Hematopoietic multipotent progenitor cell treated with erythropoietin and hydrocortisone succinate and interleukin-3 and kit ligand, for 17 days (in vitro differentiated cells): ENCODE results near the gene ZBTB26.
A peak's percentile ranks its signal among the peaks of the same experiment; 100 is the strongest.

Experiments
- DNase-seq: peaks from one replicate; pipeline ENCODE4 v3.0.0-alpha.2; 2015; ENCODE audit warnings: low spot score

The ZBTB26 gene

DNA sequence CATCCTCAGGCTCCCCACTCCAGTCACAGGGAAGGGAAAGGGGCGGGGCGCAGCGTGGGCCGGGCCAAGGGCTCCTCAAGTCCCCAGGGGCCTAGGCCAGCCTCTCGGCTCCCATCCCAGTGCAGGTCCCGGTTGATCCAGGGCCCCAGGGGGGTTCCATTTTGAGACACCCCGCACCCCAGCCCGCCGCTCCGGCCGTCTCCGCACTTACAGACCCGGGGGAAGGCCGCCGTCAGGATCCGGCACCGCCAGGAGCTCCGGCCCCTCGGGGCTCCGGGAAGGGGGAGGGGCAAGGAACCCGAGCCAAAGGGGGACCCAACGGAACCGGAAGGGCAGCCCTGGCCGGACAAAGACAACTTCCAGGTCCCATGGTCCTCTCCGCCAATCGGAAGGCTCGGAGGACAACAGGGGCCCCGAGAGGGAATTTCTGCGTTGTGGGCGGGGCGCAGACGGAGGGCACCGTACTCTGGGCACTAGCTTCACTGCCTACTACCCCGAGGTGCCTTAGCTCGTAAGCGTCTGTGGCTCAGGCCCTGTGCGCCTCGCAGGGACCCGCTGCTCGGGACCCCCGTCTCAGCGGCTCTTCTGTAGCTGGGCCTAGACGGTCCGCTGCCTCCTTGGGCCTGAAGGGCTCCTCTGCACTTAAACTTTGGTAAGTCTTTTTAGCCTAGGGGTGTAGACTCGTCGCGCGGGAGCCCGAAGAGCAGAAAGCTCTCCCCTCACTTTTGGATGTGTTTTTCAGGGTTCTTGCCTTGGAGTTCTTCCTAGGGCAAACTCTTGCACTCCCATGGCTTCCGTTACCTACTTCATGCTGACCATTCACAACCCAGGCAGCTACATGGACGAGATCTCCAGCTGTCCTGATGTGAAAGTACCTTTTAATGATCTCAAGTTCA lies at the start of gene ZBTB26:
Gene ZBTB26 (minus strand): TSS at position 287 of the 896 bp plus-strand sequence. CDS start 11,578 bp downstream, outside the sequence.
- peak; percentile 86 for DNase-seq

DNA sequence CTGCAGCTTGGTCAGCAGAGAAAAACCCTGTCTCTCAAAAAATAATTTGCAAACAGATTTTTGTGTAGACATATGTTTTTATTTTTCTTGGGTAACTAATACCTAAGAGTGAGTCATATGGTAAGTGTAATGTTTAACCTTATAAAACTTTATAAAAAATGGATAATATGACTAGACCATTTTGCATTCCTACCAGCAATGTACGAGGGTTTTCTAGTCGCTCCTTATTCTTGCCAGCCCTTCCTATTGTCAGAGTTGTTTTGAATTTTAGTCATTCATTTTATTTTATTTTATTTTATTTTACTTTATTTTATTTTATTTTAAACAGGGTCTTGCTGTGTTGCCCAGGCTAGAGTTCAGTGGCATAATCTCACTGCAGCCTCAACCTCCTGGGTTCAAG lies 47.3 kb upstream of the ZBTB26 start:
- no peak for DNase-seq

DNA sequence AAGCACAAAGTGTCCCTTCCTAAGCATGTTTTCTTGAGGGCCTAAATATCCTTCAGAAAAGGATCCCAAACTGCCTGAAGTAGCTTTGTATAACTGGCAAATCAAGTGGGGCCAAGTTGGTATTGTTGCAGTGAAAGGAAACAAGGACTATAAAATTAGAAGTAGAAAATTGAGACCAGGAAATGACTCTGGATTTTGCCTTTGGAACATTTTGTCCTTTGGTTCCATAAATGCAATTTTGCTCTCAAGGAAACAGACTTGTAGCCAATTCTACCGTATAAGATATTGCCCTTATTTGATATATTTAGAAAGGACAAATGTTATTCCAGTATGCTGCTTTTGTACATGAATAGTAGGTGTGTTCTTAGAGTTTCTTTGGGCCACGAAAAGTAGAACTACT lies 43.9 kb upstream of the ZBTB26 start:
- DNase-seq: no peak

GRCh38 chr9:122961139-122961538 lies 29.8 kb upstream of the ZBTB26 start:
- no peak for DNase-seq

- DNase-seq: no peak
Measured at GRCh38 chr9:122955961-122956360, 24.6 kb upstream of the ZBTB26 start.

DNA sequence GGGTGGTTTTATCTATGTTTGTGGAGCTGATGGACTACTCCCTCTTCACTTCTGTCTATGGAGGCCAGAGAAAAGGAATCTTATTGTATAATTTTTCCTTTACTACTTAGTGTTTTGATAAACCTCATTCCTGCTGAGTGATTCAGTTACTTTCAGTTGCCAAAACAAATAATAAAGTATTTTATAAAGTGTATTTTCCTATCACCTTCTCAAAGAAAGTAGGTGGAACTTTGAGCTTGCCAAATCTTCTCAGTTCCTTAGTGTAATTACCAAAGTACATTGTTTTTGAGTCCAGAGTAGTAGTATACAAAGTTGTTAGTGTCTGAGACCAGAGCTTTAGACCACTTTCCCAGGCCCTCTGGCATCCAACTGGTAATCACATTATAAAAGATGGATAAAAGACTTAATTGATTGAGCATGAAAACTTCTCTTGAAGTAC lies 23.0 kb upstream of the ZBTB26 start:
- no peak for DNase-seq

- DNase-seq: no peak
Measured at GRCh38 chr9:122951056-122951455, 19.7 kb upstream of the ZBTB26 start.

GRCh38 chr9:122950263-122950662 lies 19.0 kb upstream of the ZBTB26 start:
- DNase-seq: no peak

GRCh38 chr9:122949696-122950095 lies 18.4 kb upstream of the ZBTB26 start:
- DNase-seq: no peak

- no peak for DNase-seq
Measured at GRCh38 chr9:122948313-122948712, 17.0 kb upstream of the ZBTB26 start.

DNA sequence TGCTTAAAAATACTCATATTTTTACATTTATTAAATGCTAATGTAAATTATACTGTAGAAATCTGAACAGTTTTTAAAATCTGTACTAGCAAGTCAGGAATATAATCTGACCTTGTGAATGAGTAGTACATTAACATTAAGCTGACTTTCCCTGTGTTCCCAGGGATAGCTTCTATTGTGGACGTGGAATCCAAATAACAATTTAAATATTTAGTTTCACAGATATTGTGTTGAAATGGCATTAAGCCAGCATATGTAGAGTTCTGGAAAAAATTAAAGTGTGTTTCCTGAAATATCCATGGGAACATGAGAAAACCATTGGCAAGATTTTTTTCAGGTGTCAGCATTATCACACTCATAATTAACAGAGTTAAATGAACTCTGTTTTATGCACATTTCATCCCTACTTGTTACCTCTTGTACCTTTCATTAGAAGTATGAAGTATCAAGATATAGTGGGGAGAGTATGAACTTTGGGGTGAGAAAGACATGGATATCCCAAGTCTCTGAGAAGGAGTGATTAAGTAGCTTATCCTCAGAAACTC lies 15.2 kb upstream of the ZBTB26 start:
- no peak for DNase-seq

DNA sequence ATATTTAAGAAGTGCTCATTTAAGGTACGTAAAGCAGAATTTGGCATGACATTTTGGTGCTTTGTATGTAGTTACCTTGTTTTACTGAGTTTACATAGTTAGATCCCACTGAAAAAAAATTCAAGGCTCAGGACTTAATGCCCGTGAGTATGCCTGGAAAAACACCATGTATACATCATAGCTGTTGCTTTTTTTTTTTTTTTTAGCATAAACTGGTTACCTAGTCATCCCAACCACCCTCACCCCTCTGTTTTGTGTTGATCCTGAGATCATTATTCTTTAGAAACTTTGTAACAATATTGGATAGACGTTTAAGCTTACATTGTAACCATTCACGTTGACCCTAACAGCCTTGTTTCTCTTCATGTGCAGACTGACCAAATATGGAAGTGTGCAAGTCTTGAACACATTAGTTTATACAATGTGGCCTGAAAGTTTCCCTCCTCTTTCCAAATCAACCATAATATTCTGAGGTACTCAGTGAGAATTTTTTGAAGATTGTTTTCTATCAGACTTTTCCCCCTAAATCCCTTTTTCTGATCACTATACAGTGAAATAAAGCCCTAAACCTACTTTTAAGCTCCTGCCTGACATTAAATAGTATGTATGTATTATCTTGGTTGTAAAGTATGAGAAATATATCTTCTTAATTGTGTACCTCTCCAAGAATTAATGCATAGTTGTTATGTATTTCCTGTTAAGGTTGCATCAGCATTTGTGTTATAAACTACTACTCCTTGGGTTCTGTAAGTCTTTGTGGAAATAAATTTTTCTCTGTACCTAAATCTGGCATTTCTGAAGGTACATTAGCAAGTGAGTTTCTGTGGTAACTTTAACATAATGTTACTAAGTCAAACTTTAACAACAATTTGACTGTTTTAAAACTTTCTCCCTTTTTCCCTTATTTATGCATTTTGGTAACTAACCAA lies 13.9 kb upstream of the ZBTB26 start:
- DNase-seq: no peak

DNA sequence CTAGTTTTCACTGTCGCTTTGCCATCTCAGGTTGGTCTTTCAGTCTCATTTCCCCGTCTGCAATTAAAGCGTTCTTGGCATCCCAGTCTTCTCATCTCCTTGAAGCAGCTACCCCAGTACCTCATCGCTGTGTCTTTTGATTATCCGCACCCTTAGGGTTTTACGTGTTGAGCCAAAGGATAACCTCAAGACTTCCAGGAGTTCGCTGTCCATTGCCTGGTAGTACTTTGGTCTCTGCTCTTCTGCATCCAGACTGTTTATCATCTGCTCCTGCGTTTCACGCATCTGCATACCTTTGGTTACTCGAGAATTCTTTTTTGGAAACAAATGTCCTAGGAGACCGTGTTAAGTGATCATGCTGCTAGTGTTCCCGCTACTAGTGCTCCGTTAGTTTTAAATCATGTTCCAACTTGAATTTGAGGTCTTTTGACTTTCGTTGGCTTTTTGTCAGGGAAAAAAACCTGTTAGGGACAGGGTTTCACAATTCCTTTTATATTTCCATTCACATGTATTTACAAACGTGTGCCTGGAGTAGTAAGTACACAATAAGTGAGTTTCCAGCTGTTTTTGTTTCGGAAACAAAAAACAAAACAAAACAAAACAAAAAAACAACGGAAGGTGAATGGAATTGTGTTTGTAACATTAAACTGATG lies 10.4 kb upstream of the ZBTB26 start:
- DNase-seq: peak; percentile 53

DNA sequence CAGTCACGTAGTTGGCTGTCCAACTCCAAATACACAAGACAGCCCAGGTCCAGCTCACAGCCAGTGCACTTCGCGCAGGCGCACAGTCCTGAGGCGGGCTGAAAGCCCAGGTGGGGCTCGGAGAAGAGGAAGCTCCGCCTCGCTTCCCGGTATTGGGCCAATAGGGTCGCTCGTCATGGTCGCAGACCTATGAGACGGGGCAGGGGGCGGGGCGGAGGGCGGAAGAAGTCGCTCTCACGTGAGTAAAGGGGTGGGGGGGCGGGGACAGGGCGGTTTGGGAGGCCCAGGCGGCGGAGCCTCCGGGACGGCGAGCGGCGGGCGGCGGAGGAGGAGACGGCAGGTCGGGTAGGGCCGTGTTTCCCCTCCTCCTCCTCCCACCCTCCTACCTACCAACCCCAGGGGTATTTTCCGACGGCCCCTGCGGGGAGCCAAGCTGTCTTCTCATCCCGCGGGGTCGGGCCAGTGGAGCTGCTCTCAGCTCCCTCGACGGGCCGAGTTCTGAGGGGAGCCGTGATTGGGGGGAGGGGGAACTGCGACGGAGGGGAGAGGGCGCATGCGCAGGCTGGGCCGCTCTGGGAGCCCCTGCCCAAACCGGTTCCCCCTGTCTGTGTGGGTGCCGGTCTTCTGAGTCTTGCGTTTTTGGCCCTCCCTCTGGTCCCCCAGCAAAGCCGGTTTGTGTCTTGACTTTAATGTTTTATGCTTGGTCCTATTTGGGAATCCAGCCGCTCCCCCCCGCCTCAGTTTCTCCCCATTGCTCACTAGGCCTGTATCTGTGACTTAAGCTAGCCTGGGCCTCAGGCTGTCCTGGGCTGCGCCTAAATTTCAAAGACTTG lies 9.7 kb upstream of the ZBTB26 start, which contains the start of gene RABGAP1:
Gene RABGAP1 (plus strand): TSS at position 272 of the 833 bp plus-strand sequence. CDS start 16,040 bp downstream, outside the sequence.
- DNase-seq: peak; percentile 100

GRCh38 chr9:122940454-122940748 lies 9.1 kb upstream of the ZBTB26 start:
- DNase-seq: no peak

DNA sequence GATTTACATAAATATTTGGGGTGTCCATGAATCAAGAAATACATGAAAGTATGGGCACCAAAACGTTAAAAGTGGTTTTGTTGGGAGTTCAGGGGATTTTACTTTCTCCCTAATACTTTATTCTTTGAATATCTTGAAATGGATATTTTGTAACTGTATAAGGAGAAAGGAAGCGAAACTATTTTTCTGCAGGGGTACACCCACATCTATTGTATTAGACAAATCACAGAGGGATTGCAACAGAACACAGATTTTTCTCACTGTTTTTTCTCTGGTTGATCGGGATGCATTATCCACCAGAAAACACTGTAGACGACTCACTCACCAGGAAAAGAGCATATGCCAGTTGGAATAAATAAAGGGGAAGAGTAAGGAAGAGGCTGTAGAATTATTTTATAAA lies 8.3 kb upstream of the ZBTB26 start:
- no peak for DNase-seq

DNA sequence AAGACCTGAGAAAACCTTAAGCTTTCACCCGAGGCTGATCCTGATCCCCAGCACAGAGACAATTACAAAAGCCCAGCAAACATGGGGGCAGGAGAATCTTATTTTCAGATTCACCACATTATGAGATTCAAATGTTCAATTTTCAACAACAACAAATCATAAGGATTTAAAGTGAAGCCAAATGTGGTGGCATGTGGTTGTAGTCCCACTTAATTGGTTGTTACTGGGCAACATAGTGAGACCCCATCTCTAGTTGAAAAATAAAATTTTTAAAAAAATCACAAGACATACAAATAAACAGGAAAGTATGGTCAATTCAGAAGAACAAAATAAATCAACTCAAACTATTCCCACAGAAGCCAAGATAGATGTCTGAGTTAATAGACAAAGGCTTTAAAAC lies 5.6 kb upstream of the ZBTB26 start:
- DNase-seq: no peak

DNA sequence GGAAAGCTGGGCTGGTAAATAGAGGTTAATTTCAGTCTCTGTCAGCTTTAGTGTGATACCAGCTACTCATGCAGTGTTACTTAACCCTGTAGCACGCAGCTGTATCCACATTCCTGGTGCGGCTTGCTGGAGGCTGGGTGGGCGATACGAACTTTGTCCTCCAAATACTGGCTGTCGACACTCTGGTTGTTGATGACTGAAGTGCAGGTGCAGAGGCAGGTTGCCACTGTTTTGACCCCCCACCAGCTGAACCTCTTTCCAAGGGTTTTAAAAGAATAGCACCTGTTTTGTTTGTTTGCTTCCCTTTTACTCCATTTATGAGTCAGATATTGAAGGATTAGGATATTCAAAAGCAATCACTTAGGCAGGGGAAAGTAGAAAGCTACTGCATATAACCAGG lies 5.2 kb upstream of the ZBTB26 start:
- DNase-seq: no peak

- no peak for DNase-seq
Measured at GRCh38 chr9:122930541-122931225, 629 bp downstream of the ZBTB26 start.

- no peak for DNase-seq
Measured at GRCh38 chr9:122929796-122930354, 1.4 kb downstream of the ZBTB26 start.
